NCI-H460 (cell line): ENCODE results near the gene ANKRD40. TPM values are rescaled to one million over a fixed set of nuclear protein-coding genes. Genes with fewer than 3 reads are reported as not detected.

Experiments used
- DNase-seq: peaks from one replicate; pipeline ENCODE4 v3.0.0-alpha.2; 2016; ENCODE audit warnings: low read depth; ENCODE audit errors: extremely low read depth
- small RNA-seq, 2 experiments: library from RNA; depleted of rRNA; stranded (forward); fragments of <200 nt; gene quantifications; one replicate each; pipeline ENCODE3, GENCODE V24; 2014
- total RNA-seq: library from RNA; depleted of rRNA; stranded (reverse); fragments of >200 nt; shearing (Covaris generic); gene quantifications from 2 replicates; pipeline ENCODE4 v1.2.3, GENCODE V29; 2014; rRNA removed

The ANKRD40 gene
- total RNA-seq, 1 experiment from 2014 or later = 54.5 TPM

DNA sequence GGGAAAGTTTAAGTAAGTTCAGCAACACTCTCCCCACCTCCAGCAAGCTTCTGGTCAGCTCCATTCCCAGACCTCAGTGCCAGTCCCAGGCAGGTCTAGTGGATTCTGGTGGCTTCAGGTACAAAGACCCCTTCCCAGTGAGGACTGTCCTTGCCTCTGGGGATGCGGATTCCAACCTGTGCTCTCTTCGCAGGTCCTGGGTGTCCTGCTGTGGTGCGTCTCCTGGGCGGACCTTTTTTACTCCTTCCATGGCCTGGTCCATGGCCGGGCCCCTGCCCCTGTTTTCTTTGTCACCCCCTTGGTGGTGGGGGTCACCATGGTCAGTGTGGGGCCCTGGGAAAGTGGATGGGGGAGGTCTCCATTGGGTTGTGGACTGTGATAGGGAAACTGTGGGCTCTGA is 51.2 kb downstream of the ANKRD40 start:
- DNase-seq = no peak

DNA sequence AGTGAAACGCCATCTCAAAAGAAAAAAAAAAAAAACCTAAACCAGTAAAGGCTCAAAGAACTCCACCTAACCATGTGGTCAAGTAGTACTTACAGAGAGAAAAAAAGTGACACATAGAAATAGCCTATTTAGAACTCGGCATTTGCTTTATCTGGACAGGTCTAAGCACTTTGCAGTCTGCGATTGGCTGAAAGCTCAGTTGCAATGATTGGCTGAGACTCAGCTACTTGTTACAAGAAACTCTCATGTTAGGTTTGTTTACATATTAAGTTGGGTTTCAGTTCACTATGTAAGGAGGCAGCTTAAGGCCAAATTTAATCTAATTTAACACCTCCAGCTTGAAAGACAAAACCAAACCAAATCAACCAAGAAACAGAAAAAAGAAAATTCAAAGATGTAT is 54.0 kb downstream of the ANKRD40 start:
- DNase-seq = no peak

DNA sequence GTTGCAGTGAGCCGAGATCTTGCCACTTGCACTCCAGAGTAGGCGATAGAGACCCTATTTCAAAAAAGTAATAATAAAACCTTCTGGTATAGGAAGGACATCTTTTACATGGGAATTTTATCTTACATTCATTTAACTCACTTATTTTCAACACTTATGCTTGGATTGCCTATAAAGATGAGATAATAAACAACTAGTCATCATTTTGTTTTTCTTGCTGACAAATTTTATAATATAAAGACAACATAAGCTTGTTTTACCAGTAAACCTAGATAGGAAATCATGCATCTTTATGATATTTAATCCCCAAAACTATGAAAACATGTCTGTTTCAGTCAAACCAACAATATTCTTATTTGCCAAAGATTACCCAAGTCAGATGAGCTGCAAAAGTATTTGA is 56.1 kb downstream of the ANKRD40 start:
- DNase-seq = no peak

DNA sequence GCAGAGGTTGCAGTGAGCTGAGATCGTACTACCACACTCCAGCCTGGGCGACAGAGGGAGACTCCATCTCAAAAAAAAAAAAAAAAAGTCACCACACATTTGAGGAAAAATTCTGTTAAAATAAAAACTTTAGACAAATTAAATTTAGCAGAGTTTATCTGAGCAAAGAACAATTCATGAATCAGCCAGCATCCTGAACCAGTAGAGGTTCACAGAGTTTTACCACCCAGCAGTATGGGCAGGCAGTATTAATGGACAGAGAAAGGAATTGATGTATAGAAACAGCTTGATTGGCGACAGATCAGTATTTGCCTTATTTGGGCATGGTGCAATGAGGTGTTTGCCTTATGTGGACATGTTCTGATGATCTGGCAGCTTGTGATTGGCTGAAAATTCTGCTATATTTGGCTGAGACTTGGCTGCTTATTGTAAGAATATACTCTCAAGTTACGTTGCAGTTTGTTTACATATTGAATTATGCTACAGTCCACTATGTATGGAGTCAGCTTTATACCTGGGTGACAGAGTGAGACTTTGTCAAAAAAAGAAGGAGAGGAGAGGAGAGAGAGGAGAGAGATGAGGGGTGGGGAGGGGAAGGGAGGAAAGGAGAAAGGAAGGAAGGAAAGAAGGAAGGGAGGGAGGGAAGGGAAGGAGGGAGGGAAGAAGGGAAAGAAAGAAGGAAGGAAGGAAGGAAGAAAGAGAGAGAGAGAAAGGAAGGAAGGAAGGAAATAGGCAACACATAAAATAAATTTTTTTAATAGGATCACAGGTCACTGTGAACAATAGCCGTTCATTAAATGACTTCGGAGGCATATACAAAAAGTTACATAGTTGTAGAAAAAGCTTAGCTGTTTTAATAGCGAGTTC is 58.4 kb downstream of the ANKRD40 start:
- no peak for DNase-seq

DNA sequence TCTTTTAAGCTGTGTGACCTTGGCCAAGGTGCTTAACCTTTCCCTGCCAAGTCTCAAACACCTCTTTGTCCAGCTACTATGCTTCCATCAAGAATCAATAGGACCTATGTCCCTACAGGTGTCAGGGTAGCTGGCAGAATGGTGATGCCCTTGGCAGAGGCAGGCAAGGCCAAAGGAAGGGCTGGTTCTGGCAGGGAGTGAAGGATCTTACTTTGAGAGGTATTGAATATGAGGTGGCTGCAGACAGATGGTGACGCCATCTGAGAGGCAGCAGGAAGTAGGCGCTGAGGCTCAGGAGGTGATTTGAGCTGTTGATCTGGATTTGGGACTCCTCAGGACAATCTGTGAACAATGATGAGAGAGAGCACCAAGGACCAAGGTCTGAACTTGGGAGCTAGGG is 60.5 kb downstream of the ANKRD40 start:
- no peak for DNase-seq

DNA sequence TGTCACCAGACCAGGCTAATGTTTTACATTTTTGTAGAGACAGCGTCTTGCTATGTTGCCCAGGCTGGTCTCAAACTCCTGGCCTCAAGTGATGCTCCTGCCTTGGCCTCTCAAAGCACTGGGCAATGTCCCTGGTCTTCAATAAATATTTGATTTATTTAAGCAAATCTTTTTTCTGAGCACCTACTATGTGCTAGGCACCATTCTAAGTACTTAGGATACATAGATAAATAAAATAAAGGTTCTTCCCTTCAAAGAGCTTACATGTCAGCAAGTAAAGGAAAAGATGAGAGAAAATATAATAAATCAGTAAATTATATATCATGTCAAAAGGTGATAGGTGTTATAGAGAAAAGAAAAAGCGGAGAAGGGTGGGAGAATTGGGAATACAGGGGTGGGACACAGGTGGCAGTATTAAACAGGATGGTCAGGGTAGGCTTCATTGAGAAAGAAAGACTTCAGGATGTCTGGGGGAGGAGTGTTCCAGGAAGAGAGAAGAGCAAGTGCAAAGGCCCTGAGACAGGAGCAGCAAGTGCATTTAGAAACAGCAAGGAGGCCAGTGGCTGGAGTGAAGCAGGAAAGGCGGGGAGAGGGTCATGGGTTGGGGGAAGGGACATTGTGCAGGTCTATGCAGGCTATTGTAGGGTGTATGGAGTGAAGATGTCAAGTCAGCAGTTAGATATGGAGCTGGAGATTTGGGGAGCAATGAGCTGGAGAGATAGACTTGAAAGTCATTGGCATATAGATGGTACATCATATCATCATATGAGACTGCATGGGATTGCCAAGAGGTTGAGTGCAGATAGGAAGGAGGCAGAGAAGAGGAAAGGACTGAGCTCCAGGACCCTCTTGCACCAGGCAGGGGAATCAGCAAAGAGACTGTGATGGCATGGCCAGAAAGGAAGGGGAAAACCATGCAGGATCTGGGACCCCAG is 61.7 kb downstream of the ANKRD40 start:
- DNase-seq = no peak

Small RNA genes lying within 50 kb of the gene (small RNA-seq; reads per million reads assigned to genes)
- 0 reads per million in 2 experiments for gene RF00019

Other genes starting within 250 kb of the ANKRD40 start
- gene CHAD, start 239.0 kb downstream of the ANKRD40 start, total RNA-seq = not detected in 2 replicates
- 28.8 and 33.9 TPM in 2 replicates for gene RSAD1, start 229.1 kb downstream of the ANKRD40 start, total RNA-seq
- gene MYCBPAP, start 199.5 kb downstream of the ANKRD40 start, total RNA-seq = 0.89 and 1.0 TPM in 2 replicates
- 0.02 TPM in 1 of 2 replicates, not detected in the other for gene EPN3, start 175.2 kb downstream of the ANKRD40 start, total RNA-seq
- gene SPATA20, start 160.7 kb downstream of the ANKRD40 start, total RNA-seq = 73.6 and 82.8 TPM in 2 replicates
- 0.06 and 0.07 TPM in 2 replicates for gene CACNA1G, start 147.2 kb downstream of the ANKRD40 start, total RNA-seq
- 74.8 and 93.3 TPM in 2 replicates for gene ABCC3, start 73.0 kb downstream of the ANKRD40 start, total RNA-seq
- 41.6 and 62.2 TPM in 2 replicates for gene LUC7L3, start 11.7 kb upstream of the ANKRD40 start, total RNA-seq
- gene ANKRD40CL, start 59.6 kb upstream of the ANKRD40 start, total RNA-seq = not detected in 2 replicates
- gene WFIKKN2, start 127.7 kb upstream of the ANKRD40 start, total RNA-seq = not detected in 2 replicates
- gene TOB1, start 158.4 kb upstream of the ANKRD40 start, total RNA-seq = 51.5 and 58.4 TPM in 2 replicates